A549 (cell line): ENCODE results near the gene ZFC3H1. TPM values are rescaled to one million over a fixed set of nuclear protein-coding genes. Genes with fewer than 3 reads are reported as not detected.
A peak's percentile ranks its signal among the peaks of the same experiment; 100 is the strongest.

Experiments
- ATAC-seq, 2 experiments: fragments of 200-7000 bp in 1 of 2; fragments of >200 bp in 1 of 2; cut with Nextera tagmentation in 1 of 2; cut with Tn5 transposase in 1 of 2; 3 replicates each; pipeline versions ENCODE4 v1.8.0 to v1.9.1; 2018 to 2020; ENCODE audit warnings: mild to moderate bottlenecking in 1 of 2, moderate library complexity in 1 of 2
- CTCF ChIA-PET: fragments of 300-600 bp; sonication (Branson Sonifier 250); formaldehyde crosslinking; extraction: SDS; loops from one replicate; lab custom pipeline; 2021; ENCODE audit warnings: antibody characterized with exemption, inconsistent platforms; lab: Yijun Ruan, JAX
- POLR2A ChIA-PET: fragments of 350-600 bp; formaldehyde crosslinking; extraction: SDS; loops from one replicate; lab custom pipeline; 2021; ENCODE audit warnings: antibody characterized with exemption, inconsistent platforms; lab: Yijun Ruan, JAX
- DNase-seq, 2 experiments: peaks; one replicate each; pipeline versions ENCODE4 v3.0.0 to v3.0.0-alpha.2; 2011 to 2016; ENCODE audit warnings: low read depth in 1 of 2, low spot score in 1 of 2
- FAIRE-seq: peaks from 2 replicates; lab custom pipeline; 2011; peaks lifted over from hg19 to GRCh38; lab: Jason Lieb, UNC
- H3K27ac ChIP-seq, 2 experiments: fragments of >200 bp; sonication (Bioruptor Twin); formaldehyde crosslinking; 3 replicates each; pipeline ENCODE4 v1.5.1; 2016 to 2017
- H3K4me1 ChIP-seq: fragments of >200 bp; sonication (Bioruptor Twin); formaldehyde crosslinking; 3 replicates; pipeline ENCODE4 v1.6.1; 2016
- H3K4me2 ChIP-seq: fragments of >200 bp; sonication (Bioruptor Twin); formaldehyde crosslinking; 3 replicates; pipeline ENCODE4 v1.6.1; 2016
- H3K4me3 ChIP-seq: fragments of >200 bp; sonication (Bioruptor Twin); formaldehyde crosslinking; 3 replicates; pipeline ENCODE4 v1.5.1; 2016
- H3K9me3 ChIP-seq: fragments of >200 bp; sonication (Bioruptor Twin); formaldehyde crosslinking; 3 replicates; pipeline ENCODE4 v1.6.1; 2016
- BCL3 ChIP-seq: fragments of >200 bp; sonication (Bioruptor Twin); formaldehyde crosslinking; IDR thresholded peaks from 3 replicates; pipeline ENCODE4 v1.6.1; 2016
- CHD2 ChIP-seq: fragments of 150-350 bp; IDR thresholded peaks from 2 replicates; pipeline ENCODE4 v1.6.1; 2014; ENCODE audit warnings: low read length; ENCODE audit not compliant: partially characterized antibody
- CTCF ChIP-seq: fragments of >200 bp; sonication (Bioruptor Twin); formaldehyde crosslinking; IDR thresholded peaks from 3 replicates; pipeline ENCODE4 v1.5.1; 2016
- EHF ChIP-seq: fragments of 250-450 bp; sonication (Bioruptor Pico); IDR thresholded peaks from 2 replicates; pipeline ENCODE4 v1.5.0; 2020; ENCODE audit warnings: mild to moderate bottlenecking
- EHMT2 ChIP-seq: fragments of 200-600 bp; sonication (generic); IDR thresholded peaks from 2 replicates; pipeline ENCODE4 v1.6.1; 2016; ENCODE audit warnings: antibody characterized with exemption, low read depth, mild to moderate bottlenecking, moderate library complexity
- EP300 ChIP-seq, 2 experiments: fragments of >200 bp; sonication (Bioruptor Twin); formaldehyde crosslinking; IDR thresholded peaks; 2 replicates in 1 of 2; 3 replicates in 1 of 2; pipeline ENCODE4 v1.6.1; 2016 to 2017
- ESRRA ChIP-seq: fragments of 150-350 bp; IDR thresholded peaks from 2 replicates; pipeline ENCODE4 v1.6.1; 2014; ENCODE audit warnings: mild to moderate bottlenecking, low read length, borderline replicate concordance
- FOSL2 ChIP-seq, 2 experiments: fragments of 450-650 bp in 1 of 2; fragments of >200 bp in 1 of 2; sonication (Bioruptor Twin) in 1 of 2; formaldehyde crosslinking; IDR thresholded peaks; 2 replicates each; pipeline versions ENCODE4 v1.5.0 to v1.6.1; 2016 to 2020; ENCODE audit warnings: mild to moderate bottlenecking in 1 of 2, moderate library complexity in 1 of 2
- FOXS1 ChIP-seq: fragments of 250-450 bp; sonication (Bioruptor Pico); IDR thresholded peaks from 2 replicates; pipeline ENCODE4 v1.5.0; 2020; ENCODE audit warnings: mild to moderate bottlenecking, moderate library complexity
- KDM5A ChIP-seq: fragments of 200-600 bp; sonication (generic); IDR thresholded peaks from 2 replicates; pipeline ENCODE4 v1.6.1; 2016; ENCODE audit warnings: antibody characterized with exemption, mild to moderate bottlenecking
- MAZ ChIP-seq: fragments of 150-350 bp; IDR thresholded peaks from 2 replicates; pipeline ENCODE4 v1.6.1; 2014; ENCODE audit warnings: antibody characterized with exemption, low read depth, low read length, borderline replicate concordance
- NFE2L2 ChIP-seq: fragments of 150-350 bp; conservative IDR thresholded peaks from 2 replicates; pipeline ENCODE4 v1.6.1; 2014; ENCODE audit warnings: low read length
- NR3C1 ChIP-seq: fragments of >200 bp; sonication (Bioruptor Twin); formaldehyde crosslinking; IDR thresholded peaks from 3 replicates; pipeline ENCODE4 v1.6.1; 2017
- PHF8 ChIP-seq: fragments of 200-600 bp; sonication (generic); IDR thresholded peaks from 2 replicates; pipeline ENCODE4 v1.6.1; 2016; ENCODE audit warnings: low read depth, mild to moderate bottlenecking, antibody characterized with exemption, moderate library complexity, borderline replicate concordance
- RARB ChIP-seq: fragments of 250-450 bp; sonication (Bioruptor Pico); IDR thresholded peaks from 2 replicates; pipeline ENCODE4 v1.8.0; 2021; ENCODE audit warnings: mild to moderate bottlenecking, moderate library complexity
- RCOR1 ChIP-seq: fragments of 150-350 bp; IDR thresholded peaks from 2 replicates; pipeline ENCODE4 v1.6.1; 2014; ENCODE audit warnings: antibody characterized with exemption, low read length, low read depth
- SREBF2 ChIP-seq: fragments of 450-650 bp; IDR thresholded peaks from 2 replicates; pipeline ENCODE4 v1.6.1; 2014; ENCODE audit warnings: mild to moderate bottlenecking, moderate library complexity
- TFCP2L1 ChIP-seq: fragments of 250-450 bp; sonication (Bioruptor Pico); IDR thresholded peaks from 2 replicates; pipeline ENCODE4 v1.5.0; 2021; ENCODE audit warnings: mild to moderate bottlenecking
- USF2 ChIP-seq: fragments of 450-650 bp; IDR thresholded peaks from 2 replicates; pipeline ENCODE4 v1.6.1; 2014; ENCODE audit warnings: antibody characterized with exemption
- ZSCAN20 ChIP-seq: fragments of 250-450 bp; sonication (Bioruptor Pico); IDR thresholded peaks from 2 replicates; pipeline ENCODE4 v1.8.0; 2022; ENCODE audit warnings: mild to moderate bottlenecking, moderate library complexity
- WGBS: methylation state at CpG from one replicate; pipeline ENCODE4 v1.1.6; 2017; ENCODE audit errors: missing lambda C conversion rate; 5-methylcytosine and 5-hydroxymethylcytosine counted together
- polyA plus RNA-seq, 4 experiments: library from polyadenylated mRNA; depleted of rRNA in 3 of 4; stranded (reverse); fragments of >200 nt; fragmentation: RNase III in 1 of 4; extraction: RNeasy Plus Mini Kit Qiagen cat#74134 plus additional on column Dnase treatment in 1 of 4; gene quantifications; 2 replicates in 3 of 4; 3 replicates in 1 of 4; pipeline ENCODE4 v1.2.3, GENCODE V29; 2011 to 2017
- TF ChIP-seq, protein P1 (sequence below): IDR thresholded peaks from 2 replicates; pipeline ENCODE4 v1.6.1; 2012; ENCODE audit warnings: low read depth, borderline replicate concordance
- TF ChIP-seq, protein P2 (sequence below): IDR thresholded peaks from 2 replicates; pipeline ENCODE4 v1.6.1; 2012
- TF ChIP-seq, protein P3 (sequence below): fragments of 250-450 bp; sonication (Bioruptor Pico); IDR thresholded peaks from 2 replicates; pipeline ENCODE4 v1.5.0; 2020; ENCODE audit warnings: low read depth, mild to moderate bottlenecking, moderate library complexity

ZFC3H1 gene
- polyA plus RNA-seq, 2 of the 4 experiments (the other 2 are of a cell fraction) = 18.9 to 58.3 TPM

GRCh38 chr12:71599210-71599609, 64.4 kb downstream of the ZFC3H1 start:
- no peak overlapping the region for H3K4me3 ChIP-seq
- ATAC-seq = no peak
- H3K4me1 ChIP-seq = no peaks in the 10 kb centered on the region
- no peak for FAIRE-seq
- ChIA-PET CTCF (no interaction called here), POLR2A (no interaction called here)
- H3K4me2 ChIP-seq = no peak overlapping the region
- no peak for DNase-seq
- no peak overlapping the region for H3K27ac ChIP-seq
- H3K9me3 ChIP-seq = no peaks in the 10 kb centered on the region
- TF ChIP-seq FOSL2 (IDR thresholded peaks at IDR 0.05) = no peak
- no peak for TF ChIP-seq FOSL2 (CRISPR knock-in tag; IDR thresholded peaks at IDR 0.05)
- no peak for TF ChIP-seq PHF8
- TF ChIP-seq TFCP2L1 (CRISPR knock-in tag) = no peak
- TF ChIP-seq, protein P1, sequence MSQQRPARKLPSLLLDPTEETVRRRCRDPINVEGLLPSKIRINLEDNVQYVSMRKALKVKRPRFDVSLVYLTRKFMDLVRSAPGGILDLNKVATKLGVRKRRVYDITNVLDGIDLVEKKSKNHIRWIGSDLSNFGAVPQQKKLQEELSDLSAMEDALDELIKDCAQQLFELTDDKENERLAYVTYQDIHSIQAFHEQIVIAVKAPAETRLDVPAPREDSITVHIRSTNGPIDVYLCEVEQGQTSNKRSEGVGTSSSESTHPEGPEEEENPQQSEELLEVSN = no peak
- TF ChIP-seq CTCF = no peak
- no peak for TF ChIP-seq RCOR1
- TF ChIP-seq CHD2 = no peak
- no peak for TF ChIP-seq EHMT2
- TF ChIP-seq, protein P2, sequence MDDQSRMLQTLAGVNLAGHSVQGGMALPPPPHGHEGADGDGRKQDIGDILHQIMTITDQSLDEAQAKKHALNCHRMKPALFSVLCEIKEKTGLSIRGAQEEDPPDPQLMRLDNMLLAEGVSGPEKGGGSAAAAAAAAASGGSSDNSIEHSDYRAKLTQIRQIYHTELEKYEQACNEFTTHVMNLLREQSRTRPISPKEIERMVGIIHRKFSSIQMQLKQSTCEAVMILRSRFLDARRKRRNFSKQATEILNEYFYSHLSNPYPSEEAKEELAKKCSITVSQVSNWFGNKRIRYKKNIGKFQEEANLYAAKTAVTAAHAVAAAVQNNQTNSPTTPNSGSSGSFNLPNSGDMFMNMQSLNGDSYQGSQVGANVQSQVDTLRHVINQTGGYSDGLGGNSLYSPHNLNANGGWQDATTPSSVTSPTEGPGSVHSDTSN = no peak

DNA sequence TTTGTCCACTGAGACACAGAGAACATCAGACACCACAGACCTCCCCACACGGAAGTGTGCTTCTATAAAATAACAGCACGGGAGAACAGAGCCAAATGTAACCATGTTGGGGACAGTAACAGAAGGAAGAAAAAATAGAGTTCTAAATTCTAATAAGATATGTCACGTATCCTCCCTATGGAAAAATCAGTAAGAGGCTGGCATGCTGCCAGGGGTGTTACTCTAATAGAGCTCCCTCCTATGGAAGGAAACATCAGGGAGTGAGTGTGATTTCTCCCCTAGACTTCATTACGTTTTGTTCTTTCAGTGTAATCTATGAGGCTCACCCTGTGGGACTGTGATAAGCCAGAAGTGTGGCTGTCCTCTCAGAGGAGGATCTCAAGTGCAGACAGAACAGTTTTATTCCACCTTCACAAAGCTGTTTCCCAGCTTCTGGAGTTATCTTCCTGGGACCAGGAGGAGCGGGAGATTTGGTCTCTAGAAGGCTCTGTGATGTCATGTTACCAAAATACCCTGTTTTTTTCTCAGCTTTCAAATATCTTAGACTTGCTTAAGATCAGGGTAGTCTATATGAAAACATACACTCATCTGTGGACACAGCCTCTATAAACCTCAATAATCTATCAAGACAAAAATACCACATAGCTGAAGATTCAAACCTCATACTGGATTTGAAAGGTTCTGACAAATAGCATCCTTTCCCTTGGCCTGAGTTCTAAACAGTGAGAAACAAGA, 69.3 kb downstream of the ZFC3H1 start:
- FAIRE-seq (no peak), ATAC-seq (peak; percentile 72 to 85; a peak in 5 of 6 replicates), DNase-seq (peak; percentile 6 to 60)
- WGBS = 19% methylated on average over 5 of the region's 5 CpGs
- Histone ChIP-seq H3K4me2 (peak overlapping the region; percentile 80), H3K4me1 (no peaks in the 10 kb centered on the region), H3K27ac (peak overlapping the region; percentile 48 to 57; a peak in 3 of 6 replicates), H3K4me3 (peak overlapping the region; percentile 43), H3K9me3 (no peaks in the 10 kb centered on the region)
- CTCF ChIA-PET = interaction anchor here (0.8 to 2.4 kb wide), 7 partner anchors 11 to 49 kb away, joined by 3 to 7 read pairs (median 3); no protein-coding TSS in a partner anchor
- TF ChIP-seq EHF (CRISPR knock-in tag) (no peak), EP300 (IDR thresholded peaks at IDR 0.05) (no peak), USF2 (no peak), ESRRA (no peak), FOXS1 (CRISPR knock-in tag) (no peak), KDM5A (no peak), BCL3 (no peak), EHMT2 (no peak), SREBF2 (no peak), NR3C1 (no peak), NFE2L2 (no peak), MAZ (no peak), RARB (CRISPR knock-in tag) (no peak), ZSCAN20 (CRISPR knock-in tag) (no peak)
- TF ChIP-seq, protein P3, sequence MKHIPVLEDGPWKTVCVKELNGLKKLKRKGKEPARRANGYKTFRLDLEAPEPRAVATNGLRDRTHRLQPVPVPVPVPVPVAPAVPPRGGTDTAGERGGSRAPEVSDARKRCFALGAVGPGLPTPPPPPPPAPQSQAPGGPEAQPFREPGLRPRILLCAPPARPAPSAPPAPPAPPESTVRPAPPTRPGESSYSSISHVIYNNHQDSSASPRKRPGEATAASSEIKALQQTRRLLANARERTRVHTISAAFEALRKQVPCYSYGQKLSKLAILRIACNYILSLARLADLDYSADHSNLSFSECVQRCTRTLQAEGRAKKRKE (CRISPR knock-in tag) = no peak
- TF ChIP-seq, protein P1 = no peak
- POLR2A ChIA-PET = no interaction called here
